GM12878 (cell line): ENCODE data around the gene CR2. TPM values are rescaled to one million over a fixed set of nuclear protein-coding genes. Genes with fewer than 3 reads are reported as not detected.

Source experiments
- ATAC-seq: fragments of 200-7000 bp; cut with Tn5 transposase; 3 replicates; pipeline ENCODE4 v1.9.1; 2020; ENCODE audit warnings: mild to moderate bottlenecking, moderate library complexity
- BruUV-seq: library from RNA; stranded (reverse); fragments of 400-500 nt; replicated peaks from 2 replicates; lab custom pipeline; 2021; lab: Mats Ljungman, UMichigan
- CTCF ChIA-PET: fragments of 300-600 bp; sonication (Branson Sonifier 250); formaldehyde crosslinking; extraction: SDS; loops from one replicate; lab custom pipeline; 2021; ENCODE audit warnings: inconsistent platforms; lab: Yijun Ruan, JAX
- POLR2A ChIA-PET: fragments of 350-600 bp; formaldehyde crosslinking; extraction: SDS; loops from one replicate; lab custom pipeline; 2021; ENCODE audit warnings: inconsistent platforms; lab: Charles Lee
- RAD21 ChIA-PET: fragments of 300-600 bp; sonication (Branson Sonifier 250); formaldehyde crosslinking; loops from one replicate; lab custom pipeline; 2023; ENCODE audit warnings: antibody characterized with exemption; ENCODE audit not compliant: unreplicated experiment; lab: Charles Lee
- SMC1A ChIA-PET: fragments of 300-600 bp; sonication (Branson Sonifier 250); formaldehyde crosslinking; loops from one replicate; lab custom pipeline; 2023; ENCODE audit not compliant: unreplicated experiment, uncharacterized antibody; lab: Charles Lee
- DNase-seq: peaks from one replicate; pipeline ENCODE4 v3.0.0-alpha.2; 2011; ENCODE audit warnings: low read depth, low spot score
- FAIRE-seq: peaks from 3 replicates; lab custom pipeline; 2011; peaks lifted over from hg19 to GRCh38; lab: Jason Lieb, UNC
- H2AFZ ChIP-seq: 2 replicates; pipeline ENCODE4 v1.6.0; 2011; ENCODE audit warnings: low read depth, low read length, control low read depth; ENCODE audit not compliant: control insufficient read depth
- H3K27ac ChIP-seq: 2 replicates; pipeline ENCODE4 v1.5.1; 2011; ENCODE audit warnings: control low read depth; ENCODE audit not compliant: control insufficient read depth, insufficient read depth
- H3K27me3 ChIP-seq, 2 experiments: replicated peaks in 1 of 2; 2 replicates each; pipeline versions ENCODE4 v1.6.0 to v1.6.1; 2011; ENCODE audit warnings: low read length in 1 of 2; ENCODE audit not compliant: control insufficient read depth in 2 of 2, insufficient read depth in 2 of 2
- H3K36me3 ChIP-seq, 2 experiments: 2 replicates each; pipeline ENCODE4 v1.5.1; 2011; ENCODE audit warnings: low read length in 1 of 2; ENCODE audit not compliant: control insufficient read depth in 2 of 2, insufficient read depth in 2 of 2
- H3K4me1 ChIP-seq: 2 replicates; pipeline ENCODE4 v1.6.1; 2011; ENCODE audit warnings: mild to moderate bottlenecking, low read length, moderate library complexity, mixed read lengths; ENCODE audit not compliant: control insufficient read depth, insufficient read depth
- H3K4me2 ChIP-seq: 2 replicates; pipeline ENCODE4 v1.6.0; 2011; ENCODE audit warnings: control low read depth; ENCODE audit not compliant: control insufficient read depth, insufficient read depth
- H3K4me3 ChIP-seq: fragments of 200-600 bp; sonication (generic); 2 replicates; pipeline ENCODE4 v1.5.1; 2016
- H3K79me2 ChIP-seq: 2 replicates; pipeline ENCODE4 v1.6.0; 2011; ENCODE audit warnings: low read length; ENCODE audit not compliant: control insufficient read depth, insufficient read depth
- H3K9ac ChIP-seq: 2 replicates; pipeline ENCODE4 v1.8.0; 2011; ENCODE audit warnings: low read length, control low read depth, mixed read lengths; ENCODE audit not compliant: control insufficient read depth, insufficient read depth
- H3K9me3 ChIP-seq: replicated peaks from 3 replicates; pipeline ENCODE4 v1.5.1; 2011; ENCODE audit warnings: mild to moderate bottlenecking, low read length; ENCODE audit not compliant: control insufficient read depth, insufficient read depth
- H4K20me1 ChIP-seq: 2 replicates; pipeline ENCODE4 v1.6.0; 2011; ENCODE audit not compliant: control insufficient read depth, insufficient read depth
- BACH1 ChIP-seq: fragments of 450-650 bp; IDR thresholded peaks from 2 replicates; pipeline ENCODE4 v1.6.1; 2017; ENCODE audit warnings: mild to moderate bottlenecking, borderline replicate concordance
- BHLHE40 ChIP-seq, 2 experiments: fragments of 450-650 bp in 1 of 2; IDR thresholded peaks; 2 replicates each; pipeline ENCODE4 v1.6.1; 2011 to 2017; ENCODE audit warnings: low read depth in 2 of 2, borderline replicate concordance in 1 of 2, improper control_type of control experiment in 1 of 2, low read length in 1 of 2, mild to moderate bottlenecking in 1 of 2
- CHD1 ChIP-seq: IDR thresholded peaks from 2 replicates; pipeline ENCODE4 v1.6.1; 2012; ENCODE audit warnings: low read depth, low read length, improper control_type of control experiment
- CREM ChIP-seq: IDR thresholded peaks from 2 replicates; pipeline ENCODE4 v1.6.1; 2014; ENCODE audit warnings: antibody characterized with exemption, low read depth
- EED ChIP-seq: sonication (generic); IDR thresholded peaks from 2 replicates; pipeline ENCODE4 v1.6.1; 2016; ENCODE audit warnings: antibody characterized with exemption, low read depth
- EGR1 ChIP-seq, 2 experiments: IDR thresholded peaks; 1 replicate in 1 of 2; 2 replicates in 1 of 2; pipeline ENCODE4 v1.6.1; 2011 to 2012; ENCODE audit warnings: low read depth in 2 of 2, low read length in 2 of 2, borderline replicate concordance in 1 of 2, mild to moderate bottlenecking in 1 of 2, moderate library complexity in 1 of 2
- FOS ChIP-seq: IDR thresholded peaks from 3 replicates; pipeline ENCODE4 v1.6.1; 2011; ENCODE audit warnings: borderline replicate concordance; ENCODE audit not compliant: insufficient read length; ENCODE audit errors: extremely low read depth
- HDAC6 ChIP-seq: fragments of 200-600 bp; sonication (generic); IDR thresholded peaks from one replicate; pipeline ENCODE4 v1.8.0; 2017; ENCODE audit warnings: antibody characterized with exemption; ENCODE audit not compliant: unreplicated experiment
- IKZF2 ChIP-seq, 2 experiments: fragments of 450-650 bp; IDR thresholded peaks; 2 replicates each; pipeline ENCODE4 v1.6.1; 2017; ENCODE audit warnings: mild to moderate bottlenecking in 2 of 2, moderate library complexity in 2 of 2
- JUND ChIP-seq: IDR thresholded peaks from 2 replicates; pipeline ENCODE4 v1.6.1; 2012; ENCODE audit warnings: low read depth, mild to moderate bottlenecking, low read length, improper control_type of control experiment, moderate library complexity
- NFYB ChIP-seq: IDR thresholded peaks from 2 replicates; pipeline ENCODE4 v1.6.1; 2011; ENCODE audit warnings: low read depth, mild to moderate bottlenecking, low read length, improper control_type of control experiment, moderate library complexity; ENCODE audit not compliant: insufficient read depth
- NRF1 ChIP-seq: conservative IDR thresholded peaks from 2 replicates; pipeline ENCODE4 v1.6.1; 2011; ENCODE audit warnings: mild to moderate bottlenecking, low read depth, low read length, improper control_type of control experiment
- POU2F2 ChIP-seq: IDR thresholded peaks from 3 replicates; pipeline ENCODE4 v1.6.1; 2011; ENCODE audit warnings: low read depth, mild to moderate bottlenecking, low read length, borderline replicate concordance
- RB1 ChIP-seq: fragments of 450-650 bp; formaldehyde crosslinking; IDR thresholded peaks from 2 replicates; pipeline ENCODE4 v1.6.1; 2017; ENCODE audit warnings: mild to moderate bottlenecking, borderline replicate concordance
- RUNX3 ChIP-seq: IDR thresholded peaks from 2 replicates; pipeline ENCODE4 v1.6.1; 2012; ENCODE audit warnings: low read length, inconsistent platforms
- SREBF1 ChIP-seq: IDR thresholded peaks from 2 replicates; pipeline ENCODE4 v1.6.1; 2012; ENCODE audit warnings: mild to moderate bottlenecking, low read length
- TAF1 ChIP-seq: IDR thresholded peaks from 2 replicates; pipeline ENCODE4 v1.6.1; 2011; ENCODE audit warnings: mild to moderate bottlenecking, low read depth, low read length, borderline replicate concordance
- TCF7 ChIP-seq: IDR thresholded peaks from 2 replicates; pipeline ENCODE4 v1.6.1; 2014; ENCODE audit warnings: antibody characterized with exemption, borderline replicate concordance
- ZNF274 ChIP-seq: IDR thresholded peaks from one replicate; pipeline ENCODE4 v1.8.0; 2011; ENCODE audit not compliant: insufficient read length, insufficient read depth
- ZNF622 ChIP-seq: fragments of 450-650 bp; IDR thresholded peaks from 2 replicates; pipeline ENCODE4 v1.6.1; 2017; ENCODE audit warnings: mild to moderate bottlenecking, inconsistent platforms
- WGBS: methylation state at CpG from one replicate; pipeline ENCODE4 v1.1.6; 2016; ENCODE audit warnings: low lambda C conversion rate; ENCODE audit not compliant: insufficient replicate concordance, insufficient coverage; ENCODE audit errors: missing lambda C conversion rate; 5-methylcytosine and 5-hydroxymethylcytosine counted together
- in situ Hi-C: fragments of 300-500 bp; cut with MboI; formaldehyde crosslinking; loops from 9 replicates; pipeline ENCODE4 v1.14.3; 2018; ENCODE audit warnings: mixed read lengths
- intact Hi-C: fragments of 100-400 bp; cut with micrococcal nuclease; formaldehyde crosslinking; loops from one replicate; pipeline ENCODE4 v1.14.2; 2022; ENCODE audit not compliant: unreplicated experiment
- polyA plus RNA-seq, 11 experiments: library from polyadenylated mRNA; depleted of rRNA in 4 of 11; unstranded in 6 of 11; stranded (reverse) in 5 of 11; fragments of >200 nt; fragmentation: Nextera tagmentation in 4 of 11; fragmentation: Illumina TruSeq in 1 of 11; extraction: Ambion mirVana in 4 of 11; extraction: Trizol in 1 of 11; gene quantifications; 1 replicate in 1 of 11; 2 replicates in 10 of 11; pipeline versions ENCODE4 v1.2.1 to v1.2.3, GENCODE V29; 2011 to 2016; ENCODE audit warnings: inconsistent platforms in 2 of 11, missing spikeins in 2 of 11, low read depth in 1 of 11
- total RNA-seq, 4 experiments: library from RNA; depleted of rRNA in 3 of 4; stranded (reverse); fragments of >200 nt in 3 of 4; fragmentation: Illumina TruSeq in 1 of 4; extraction: Trizol in 1 of 4; gene quantifications; 2 replicates each; pipeline versions ENCODE4 v1.2.1 to v1.2.3, GENCODE V29; 2013 to 2021

The CR2 gene
- total and polyA plus RNA-seq, 10 of the 15 experiments (the other 5 are each of a cell fraction or from before 2014, with no cell fraction given): 2.2 to 72.8 (median 50.6) TPM

- intact Hi-C loops (loop anchor here (1.0 to 10.0 kb wide), 2 partner anchors 84 to 171 kb away; partner anchors contain the start of gene CD55), in situ Hi-C loops (loop anchor here (5.0 kb wide), 2 partner anchors 79 to 409 kb away; partner anchors contain the start of gene C4BPB)
- ChIA-PET POLR2A (interaction anchor here (1.0 kb wide), 1 partner anchor 41 kb away, joined by 4 read pairs; no protein-coding TSS in a partner anchor), CTCF (interaction anchor here (0.8 to 1.5 kb wide), 5 partner anchors 68 to 416 kb away, joined by 3 to 6 read pairs (median 3); no protein-coding TSS in a partner anchor), RAD21 (interaction anchor here (0.8 to 2.4 kb wide), 7 partner anchors 41 to 412 kb away, joined by 4 to 11 read pairs (median 5); partner anchors contain the start of genes CD55 and CR2), SMC1A (interaction anchor here (0.9 to 5.0 kb wide), 5 partner anchors 11 to 411 kb away, joined by 3 to 53 read pairs (median 4); partner anchors contain the start of gene CR2)
- Histone ChIP-seq H3K27ac (no peak within 1 kb of the TSS), H3K4me1 (peaks cover 6% of the 10 kb centered on the region), H3K9me3 (no peaks in the 10 kb centered on the region), H2AFZ (peak within 1 kb of the TSS; percentile 78), H3K36me3 (no peaks in the 10 kb centered on the region), H3K79me2 (peaks cover 6% of the 10 kb centered on the region), H3K4me2 (peak within 1 kb of the TSS; percentile 85), H3K4me3 (peak within 1 kb of the TSS; percentile 71), H4K20me1 (no peaks in the 10 kb centered on the region), H3K9ac (peak within 1 kb of the TSS; percentile 47; the same call in 1 of the 2 replicates), H3K27me3 (no peaks in the 10 kb centered on the region)
- peak; percentile 72 for ATAC-seq
- 2% methylated on average over 68 of the region's 68 CpGs for WGBS
- TF ChIP-seq IKZF2 (IDR thresholded peaks at IDR 0.05): 0 out of 4 replicates have a peak, but pooled peaks of 1 of the 2 experiments have one; percentile 18
- TF ChIP-seq NFYB: peak; percentile 50
- TF ChIP-seq TAF1: no peak
- TF ChIP-seq JUND: no peak
- TF ChIP-seq FOS: no peak
- peak; percentile 9; the same call in 1 of the 2 replicates for TF ChIP-seq CREM
- TF ChIP-seq NRF1: no peak
- peak in 1 of 2 experiments; percentile 45; a peak in 1 of 4 replicates for TF ChIP-seq BHLHE40 (IDR thresholded peaks at IDR 0.05; ENCODE audit: borderline replicate concordance in 1 of 2, low read depth in 2 of 2, low read length in 1 of 2)
- TF ChIP-seq EGR1 (IDR thresholded peaks at IDR 0.05; ENCODE audit: borderline replicate concordance in 1 of 2, low read depth in 2 of 2, low read length in 2 of 2): 0 out of 3 replicates have a peak, but pooled peaks of 1 of the 2 experiments have one; percentile 8
- TF ChIP-seq ZNF622: no peak
- TF ChIP-seq HDAC6: peak; percentile 34
- TF ChIP-seq RUNX3: peak; percentile 74
- TF ChIP-seq ZNF274: no peak
- TF ChIP-seq EED: peak; percentile 32; the same call in 1 of the 2 replicates
- no peak for TF ChIP-seq SREBF1
- TF ChIP-seq BACH1: 0 out of 2 replicates have a peak, but pooled peaks have one; percentile 32
- TF ChIP-seq RB1: 0 out of 2 replicates have a peak, but pooled peaks have one; percentile 19
- no peak for TF ChIP-seq CHD1
- TF ChIP-seq POU2F2: no peak
- TF ChIP-seq TCF7: no peak
- BruUV-seq: TSS peak; percentile 66
- no peak for FAIRE-seq
- no peak for DNase-seq
These were observed 42.0 kb downstream of the CR2 start, which contains the start of gene CR1 for GRCh38 chr1:207495801-207496792. Gene CR1 (plus strand): TSS chr1:207496157. CDS start chr1:207496268, 111 bp downstream.
